Measurements from ENCODE around the gene TSC22D1.
A peak's percentile ranks its signal among the peaks of the same experiment; 100 is the strongest.

Gene TSC22D1

DNA sequence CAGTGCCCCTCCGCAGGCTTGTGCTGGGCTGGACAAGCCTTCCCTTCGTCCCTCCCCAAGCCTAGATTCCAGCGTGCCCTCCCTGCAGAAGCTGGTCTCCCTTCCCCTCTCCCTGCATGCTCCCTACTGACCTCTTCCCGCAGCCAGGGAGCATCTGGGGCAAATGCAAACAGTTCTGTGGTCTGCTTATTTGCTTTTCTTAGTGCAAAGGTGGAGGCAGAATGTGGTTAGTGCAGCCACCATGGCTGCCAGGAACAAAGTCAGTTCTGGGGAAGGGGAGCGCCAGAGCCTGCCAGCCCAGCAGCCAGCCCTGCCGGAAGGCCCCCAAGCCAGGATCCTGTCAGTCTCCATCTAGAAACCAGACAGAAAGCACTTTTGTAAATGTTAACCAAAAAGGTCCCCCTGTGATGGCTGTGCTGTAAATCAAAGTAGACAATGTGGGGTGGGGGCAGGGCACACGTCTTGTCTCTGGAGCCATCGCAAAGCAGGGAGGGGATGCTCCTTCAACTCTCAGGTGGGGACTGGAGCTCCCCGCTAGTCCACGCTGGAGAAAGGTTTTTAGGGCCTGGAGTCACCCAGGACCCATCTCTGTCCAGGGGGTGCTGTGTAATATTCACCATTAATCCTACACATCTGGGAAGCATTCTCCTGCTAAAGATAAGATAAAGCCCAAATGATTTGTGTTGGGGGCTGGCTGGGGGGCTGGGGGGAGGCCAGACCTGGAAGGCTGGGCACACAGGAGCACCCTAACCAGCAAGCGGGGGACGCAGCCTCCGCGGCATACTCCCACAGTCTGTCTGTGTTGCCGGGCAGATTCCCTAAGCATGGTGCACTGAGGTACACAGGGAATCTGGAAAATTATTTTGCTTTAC, 171.6 kb downstream of the TSC22D1 start:
- DNase-seq (ENCODE audit: low spot score) = no peak

DNA sequence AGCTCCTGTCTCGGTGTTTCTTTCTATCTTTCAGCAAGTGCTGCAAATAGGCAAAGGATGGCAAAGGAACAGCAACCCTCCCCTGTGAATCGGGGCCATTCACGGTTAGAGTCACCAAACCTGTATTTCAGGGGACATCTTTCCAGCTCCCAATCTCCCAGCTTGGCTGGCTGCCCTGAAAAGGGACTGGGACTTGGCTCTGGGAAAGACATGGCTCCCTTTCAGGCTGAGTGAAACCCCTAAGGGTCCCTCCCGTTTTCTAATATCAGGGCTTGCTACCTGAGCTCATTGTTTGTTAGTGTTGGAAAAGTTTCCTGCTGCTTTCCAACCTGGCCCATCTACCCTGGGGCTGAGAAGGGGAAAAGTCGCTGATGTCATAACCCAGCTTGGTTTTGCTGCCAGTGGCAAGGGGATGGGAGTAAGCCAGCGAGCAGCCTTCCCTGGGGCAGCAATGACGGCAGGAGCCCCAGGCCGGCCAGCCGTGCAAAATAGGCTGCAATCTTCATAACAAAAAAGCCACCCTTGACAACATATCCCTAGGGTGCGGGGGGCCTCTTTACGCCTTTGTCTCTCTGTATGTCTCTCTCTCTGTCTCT, 172.6 kb downstream of the TSC22D1 start:
- DNase-seq (ENCODE audit: low spot score) = no peak

- no peak for DNase-seq (ENCODE audit: low spot score)
Measured at GRCh38 chr13:44402899-44403445, 173.2 kb downstream of the TSC22D1 start.

DNA sequence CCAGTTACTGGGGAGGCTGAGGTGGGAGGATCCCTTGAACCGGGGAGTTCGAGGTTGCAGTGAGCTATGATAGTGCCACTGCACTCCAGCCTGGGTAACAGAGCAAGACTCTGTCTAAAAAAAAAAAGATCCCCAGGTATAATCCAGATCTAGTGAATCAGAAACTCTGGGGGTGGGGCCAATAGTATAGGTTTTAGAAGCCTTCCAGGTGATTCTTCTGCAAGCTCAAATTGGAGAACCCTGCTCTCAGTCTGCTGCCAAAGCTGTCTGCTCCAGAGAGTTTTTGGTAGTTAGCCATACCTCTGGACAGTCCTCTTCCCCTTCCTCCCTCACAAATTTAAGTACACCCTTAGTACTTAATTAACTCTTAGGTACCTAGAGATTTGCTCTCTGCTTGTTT, 174.6 kb downstream of the TSC22D1 start:
- DNase-seq (ENCODE audit: low spot score) = no peak

- DNase-seq (ENCODE audit: low spot score) = no peak
Measured at GRCh38 chr13:44400736-44401135, 175.4 kb downstream of the TSC22D1 start.

- DNase-seq (ENCODE audit: low spot score) = no peak
Measured at GRCh38 chr13:44399074-44399473, 177.1 kb downstream of the TSC22D1 start.

- DNase-seq (ENCODE audit: low spot score) = no peak
Measured at GRCh38 chr13:44398606-44399005, 177.5 kb downstream of the TSC22D1 start.

GRCh38 chr13:44397766-44398223, 178.3 kb downstream of the TSC22D1 start:
- no peak for DNase-seq (ENCODE audit: low spot score)

DNA sequence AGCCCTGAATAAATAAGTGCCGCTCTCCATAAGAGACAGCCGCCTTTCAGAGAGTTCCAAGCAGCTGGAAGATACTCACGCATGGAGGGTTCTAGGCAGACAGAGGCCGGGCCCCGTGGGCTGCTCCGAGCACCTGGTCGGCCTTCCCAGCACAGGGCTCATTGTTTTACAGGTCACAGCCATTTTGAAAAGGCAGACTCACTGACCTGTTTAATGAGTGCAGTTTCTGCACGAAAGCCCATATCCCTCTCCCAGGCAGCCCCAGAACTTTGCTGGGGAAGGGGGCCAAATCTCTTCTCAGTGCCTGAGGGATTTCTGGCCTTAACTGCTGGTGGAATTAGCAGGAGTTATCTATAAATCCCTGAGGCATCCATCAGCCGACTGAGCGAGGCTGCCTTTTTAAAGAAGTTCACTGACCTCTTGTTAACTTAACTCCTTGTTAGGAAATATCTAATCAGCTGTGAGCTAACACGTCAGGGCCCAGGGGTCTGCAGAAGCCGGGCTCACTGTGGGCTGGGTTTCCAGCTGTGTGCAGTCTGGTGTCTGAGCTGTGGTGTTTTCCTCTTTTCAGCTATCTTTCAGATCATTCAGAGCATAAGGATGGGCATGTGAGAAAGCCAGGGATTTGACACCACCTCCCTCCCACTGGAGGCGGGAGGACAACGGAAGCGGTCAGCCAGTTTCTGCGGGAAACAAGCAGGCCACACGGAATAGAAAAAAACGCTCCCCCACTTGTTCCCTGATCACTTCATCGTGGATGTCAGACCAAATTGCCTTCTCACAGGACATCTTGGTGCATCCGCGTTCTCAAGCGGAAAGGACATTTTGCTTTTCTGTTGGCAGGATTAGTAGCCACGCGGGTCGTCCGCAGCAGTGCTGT, 179.2 kb downstream of the TSC22D1 start:
- DNase-seq (ENCODE audit: low spot score) = no peak

DNA sequence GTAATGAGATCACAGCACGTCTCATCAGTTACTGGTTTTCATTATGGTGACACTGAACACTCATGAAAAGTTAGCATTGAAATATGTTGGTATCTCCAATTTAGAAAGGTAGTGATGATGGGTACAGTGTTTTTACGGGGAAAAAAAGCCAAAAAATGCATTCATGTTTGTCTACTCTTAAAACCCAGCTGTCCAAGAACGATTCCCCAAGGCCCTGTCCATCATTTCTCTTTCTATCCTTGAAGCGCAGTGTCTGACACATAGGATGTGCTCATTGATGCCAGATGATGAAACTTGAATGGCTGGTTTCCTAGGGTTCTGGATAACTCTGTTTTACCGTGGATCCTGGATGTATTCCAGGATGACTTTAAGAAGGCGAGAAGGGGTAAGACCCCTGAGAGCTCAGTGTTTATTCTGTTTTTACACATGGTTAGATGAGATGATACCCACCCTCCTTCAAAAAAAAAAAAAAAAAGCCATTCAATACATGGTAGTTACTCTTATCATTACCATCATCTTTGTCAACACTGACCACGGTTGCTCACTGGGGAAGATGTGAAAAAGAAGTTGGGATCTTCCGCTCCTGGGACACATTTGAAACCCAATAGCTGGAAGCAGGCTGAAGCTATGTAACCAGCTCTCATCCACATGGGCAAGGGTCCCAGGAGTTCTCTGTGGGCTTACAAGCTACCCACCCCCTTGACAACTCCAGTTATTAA, 180.0 kb downstream of the TSC22D1 start:
- DNase-seq (ENCODE audit: low spot score) = no peak

- DNase-seq (ENCODE audit: low spot score) = no peak
Measured at GRCh38 chr13:44394658-44395057, 181.5 kb downstream of the TSC22D1 start.

GRCh38 chr13:44393391-44393790, 182.7 kb downstream of the TSC22D1 start:
- peak; percentile 80 for DNase-seq (ENCODE audit: low spot score)

DNA sequence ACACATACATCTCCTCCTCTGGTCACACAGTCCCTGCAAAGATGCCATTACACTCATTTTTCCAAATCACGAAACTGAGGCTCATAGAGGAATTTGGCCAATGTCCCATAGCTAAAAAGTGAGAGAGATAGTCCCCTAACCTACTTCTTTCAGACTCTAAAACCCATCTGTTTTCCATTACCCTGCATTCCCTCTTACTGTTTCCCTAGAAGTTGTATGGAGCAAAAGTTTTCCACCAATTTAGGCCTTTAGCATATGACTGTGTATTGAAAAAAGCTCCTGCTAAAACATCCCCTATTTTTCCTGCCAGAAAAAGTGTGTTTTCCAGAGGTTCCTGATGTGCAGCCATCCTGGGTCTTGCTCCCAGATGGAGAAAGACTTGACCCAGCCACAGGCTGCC, 186.3 kb downstream of the TSC22D1 start:
- DNase-seq (ENCODE audit: low spot score) = no peak

DNA sequence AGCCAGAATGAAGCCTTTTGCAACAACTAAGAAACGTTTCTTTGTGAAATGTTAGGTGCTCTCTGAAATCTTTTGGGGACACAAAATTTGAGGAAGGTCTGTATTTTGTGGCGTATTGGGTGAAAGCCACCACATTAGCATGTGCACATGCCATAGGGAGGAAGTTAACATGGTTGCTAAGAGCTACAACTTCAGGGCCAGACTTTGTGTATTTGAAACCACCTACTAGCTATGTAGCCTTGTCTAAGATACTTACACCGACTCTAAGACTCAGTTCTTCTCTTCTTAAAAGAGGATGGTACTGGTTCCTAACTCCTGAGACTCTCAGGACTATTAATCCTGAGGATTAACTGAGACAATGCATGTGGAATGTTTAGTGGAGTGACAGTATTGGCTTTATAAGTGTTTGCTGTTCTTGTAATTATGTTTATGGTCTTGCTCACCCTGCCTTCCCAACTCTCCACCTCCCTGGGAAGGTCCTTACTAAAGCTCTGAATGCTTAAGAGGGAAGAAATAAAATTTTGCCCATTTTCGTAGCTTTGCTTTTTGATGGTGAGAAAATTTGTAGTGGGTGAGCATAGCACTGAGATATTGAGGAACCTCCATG, 187.0 kb downstream of the TSC22D1 start:
- no peak for DNase-seq (ENCODE audit: low spot score)

DNA sequence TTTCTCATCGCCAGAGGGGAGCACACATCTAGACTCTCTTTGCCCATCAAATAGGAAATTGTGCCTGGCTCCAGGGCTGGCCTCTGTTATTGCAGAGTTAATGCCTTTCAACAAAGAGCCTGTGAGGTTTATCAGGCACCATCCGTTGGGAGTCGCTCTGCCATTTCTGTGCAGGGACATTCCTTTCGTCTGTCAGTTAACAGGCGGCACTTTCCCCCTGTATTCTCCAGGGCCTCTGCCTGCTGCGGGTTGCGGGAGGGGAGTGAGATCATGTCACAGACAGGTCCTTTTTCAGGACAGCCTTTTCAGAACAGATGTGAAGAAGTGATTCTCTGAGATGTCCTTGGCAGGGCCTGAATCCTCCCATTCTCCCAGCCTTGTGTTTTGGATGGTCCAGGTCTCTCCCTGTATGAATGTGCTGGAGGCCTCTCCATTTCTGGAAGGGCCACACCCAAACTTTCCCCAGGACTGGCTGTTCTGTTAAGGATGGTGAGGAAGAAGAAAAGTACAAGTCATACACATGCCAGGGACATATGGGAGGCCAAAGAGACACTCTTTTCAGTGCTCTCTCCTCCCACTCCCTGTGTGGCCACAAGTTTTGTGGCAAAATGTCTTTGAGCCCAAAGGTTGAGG, 187.6 kb downstream of the TSC22D1 start:
- DNase-seq (ENCODE audit: low spot score) = no peak

- DNase-seq (ENCODE audit: low spot score) = no peak
Measured at GRCh38 chr13:44386913-44387556, 189.1 kb downstream of the TSC22D1 start.

DNA sequence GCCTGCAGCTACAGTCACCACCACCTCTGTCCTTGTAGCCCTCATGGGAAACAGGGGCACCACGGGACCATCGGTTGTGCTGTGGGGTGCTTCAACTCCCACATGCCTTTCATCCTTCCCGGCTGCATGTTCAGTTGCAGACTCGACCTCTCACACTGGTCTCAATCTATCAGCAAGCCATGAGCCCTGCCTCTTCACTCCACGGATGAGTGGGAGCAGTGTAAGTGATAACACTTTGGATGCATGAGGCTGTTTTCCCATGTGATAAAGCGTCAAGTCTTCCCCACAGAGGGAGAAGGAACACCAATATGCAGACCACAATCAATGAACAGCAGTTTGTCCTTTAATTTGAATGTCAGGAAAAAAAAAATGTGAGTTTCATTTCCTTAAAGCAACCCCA, 190.3 kb downstream of the TSC22D1 start:
- no peak for DNase-seq (ENCODE audit: low spot score)

DNA sequence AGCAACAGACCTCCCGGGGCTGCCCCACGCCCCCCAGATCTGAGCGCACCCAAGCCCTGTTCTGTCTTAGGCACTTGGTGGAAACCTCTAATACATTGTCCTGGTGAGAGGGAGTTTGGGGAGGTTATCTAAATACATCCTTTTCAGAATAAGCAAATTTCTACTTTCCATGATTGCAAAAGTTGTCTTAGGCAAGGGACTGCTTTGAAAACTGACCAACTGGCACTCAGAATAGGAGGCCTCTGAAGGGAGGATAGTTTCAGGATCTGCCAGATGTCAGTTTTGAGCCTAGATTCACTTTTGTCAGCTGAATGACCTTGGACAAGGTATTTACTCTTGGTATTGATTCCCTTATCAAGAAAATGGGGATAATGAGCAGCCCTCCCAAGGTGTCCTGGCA, 190.7 kb downstream of the TSC22D1 start:
- no peak for DNase-seq (ENCODE audit: low spot score)

GRCh38 chr13:44384778-44385177, 191.4 kb downstream of the TSC22D1 start:
- no peak for DNase-seq (ENCODE audit: low spot score)

GRCh38 chr13:44383945-44384344, 192.2 kb downstream of the TSC22D1 start:
- no peak for DNase-seq (ENCODE audit: low spot score)

Measured in kidney tubule cell (primary cell).